DOHH2 (cell line): Measurements from ENCODE around the gene QTRT2.

ENCODE experiments used
- H3F3A ChIP-seq: fragments of 200-600 bp; sonication (generic), shearing (Covaris generic); 2 replicates; pipeline ENCODE4 v1.6.0; 2016; ENCODE audit warnings: antibody characterized with exemption, mild to moderate bottlenecking; ENCODE audit not compliant: control insufficient read depth, insufficient read depth
- H3K27ac ChIP-seq: fragments of 200-600 bp; sonication (generic); 2 replicates; pipeline ENCODE4 v1.5.1; 2014; ENCODE audit warnings: low read depth, mild to moderate bottlenecking, low read length, moderate library complexity
- H3K27me3 ChIP-seq: fragments of 200-600 bp; sonication (generic); 2 replicates; pipeline ENCODE4 v1.6.1; 2014; ENCODE audit warnings: mild to moderate bottlenecking, low read length, mixed read lengths; ENCODE audit not compliant: control insufficient read depth
- H3K36me3 ChIP-seq: fragments of 200-600 bp; sonication (generic); 2 replicates; pipeline ENCODE4 v1.6.1; 2014; ENCODE audit warnings: mild to moderate bottlenecking, low read length, moderate library complexity, mixed read lengths; ENCODE audit not compliant: control insufficient read depth
- H3K4me1 ChIP-seq: fragments of 200-600 bp; sonication (generic); 2 replicates; pipeline ENCODE4 v1.6.1; 2014; ENCODE audit warnings: mild to moderate bottlenecking, low read length, mixed read lengths; ENCODE audit not compliant: control insufficient read depth
- H3K4me2 ChIP-seq: fragments of 200-600 bp; sonication (generic); 2 replicates; pipeline ENCODE4 v1.6.0; 2014; ENCODE audit warnings: mild to moderate bottlenecking, low read length, moderate library complexity
- H3K4me3 ChIP-seq: fragments of 200-600 bp; sonication (generic); 2 replicates; pipeline ENCODE4 v1.5.1; 2014; ENCODE audit warnings: mild to moderate bottlenecking, low read length, mixed read lengths
- H3K79me2 ChIP-seq: fragments of 200-600 bp; sonication (generic); 2 replicates; pipeline ENCODE4 v1.6.1; 2014; ENCODE audit warnings: mild to moderate bottlenecking, low read length, mixed read lengths; ENCODE audit not compliant: control insufficient read depth
- H3K9me2 ChIP-seq: fragments of 200-600 bp; sonication (generic); replicated peaks from 2 replicates; pipeline ENCODE4 v1.6.1; 2014; ENCODE audit warnings: mild to moderate bottlenecking, low read length, mixed read lengths; ENCODE audit not compliant: control insufficient read depth
- H3K9me3 ChIP-seq: fragments of 200-600 bp; sonication (generic); 2 replicates; pipeline ENCODE4 v1.6.1; 2014; ENCODE audit warnings: antibody characterized with exemption, low read length, mixed read lengths; ENCODE audit not compliant: control insufficient read depth, insufficient read depth
- H4K20me1 ChIP-seq: fragments of 200-600 bp; sonication (generic); 2 replicates; pipeline ENCODE4 v1.6.0; 2014; ENCODE audit warnings: low read depth, mild to moderate bottlenecking, antibody characterized with exemption, low read length, moderate library complexity; ENCODE audit not compliant: control insufficient read depth, insufficient read depth
- EZH2phosphoT487 ChIP-seq: fragments of 200-600 bp; sonication (generic); IDR thresholded peaks from 2 replicates; pipeline ENCODE4 v1.6.1; 2017; ENCODE audit warnings: borderline replicate concordance, mild to moderate bottlenecking, antibody characterized with exemption, low read length, moderate library complexity, mixed read lengths
- TF ChIP-seq, protein P1 (sequence below): fragments of 200-600 bp; sonication (generic); IDR thresholded peaks from one replicate; pipeline ENCODE4 v1.5.1; 2014; ENCODE audit warnings: antibody characterized with exemption, mild to moderate bottlenecking, low read depth, low read length; ENCODE audit not compliant: poor library complexity, severe bottlenecking

The QTRT2 gene

DNA sequence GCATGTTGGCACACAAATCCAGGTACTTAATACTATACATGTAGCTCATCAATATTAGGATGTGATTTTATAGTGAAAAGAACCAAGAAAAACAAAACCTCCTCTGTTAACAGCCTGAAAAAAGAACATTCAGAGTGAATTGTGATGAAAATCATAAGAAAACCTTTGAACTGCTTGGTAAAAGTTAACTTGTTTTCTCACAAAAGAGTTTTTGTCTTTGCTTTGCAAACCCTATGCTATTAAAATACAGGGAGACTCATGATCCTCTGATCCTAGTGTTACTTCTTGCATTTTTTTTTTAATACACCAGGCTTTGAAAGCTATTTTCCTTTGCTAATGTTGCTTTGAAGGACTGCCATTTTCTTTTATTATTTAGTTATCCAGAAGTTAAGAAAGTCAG, 23.7 kb downstream of the QTRT2 start:
- H3K27ac ChIP-seq: no peak overlapping the region
- no peak overlapping the region for H3K4me2 ChIP-seq
- H3K4me3 ChIP-seq: no peak overlapping the region
- no peaks in the 10 kb centered on the region for H4K20me1 ChIP-seq
- TF ChIP-seq, protein P1, sequence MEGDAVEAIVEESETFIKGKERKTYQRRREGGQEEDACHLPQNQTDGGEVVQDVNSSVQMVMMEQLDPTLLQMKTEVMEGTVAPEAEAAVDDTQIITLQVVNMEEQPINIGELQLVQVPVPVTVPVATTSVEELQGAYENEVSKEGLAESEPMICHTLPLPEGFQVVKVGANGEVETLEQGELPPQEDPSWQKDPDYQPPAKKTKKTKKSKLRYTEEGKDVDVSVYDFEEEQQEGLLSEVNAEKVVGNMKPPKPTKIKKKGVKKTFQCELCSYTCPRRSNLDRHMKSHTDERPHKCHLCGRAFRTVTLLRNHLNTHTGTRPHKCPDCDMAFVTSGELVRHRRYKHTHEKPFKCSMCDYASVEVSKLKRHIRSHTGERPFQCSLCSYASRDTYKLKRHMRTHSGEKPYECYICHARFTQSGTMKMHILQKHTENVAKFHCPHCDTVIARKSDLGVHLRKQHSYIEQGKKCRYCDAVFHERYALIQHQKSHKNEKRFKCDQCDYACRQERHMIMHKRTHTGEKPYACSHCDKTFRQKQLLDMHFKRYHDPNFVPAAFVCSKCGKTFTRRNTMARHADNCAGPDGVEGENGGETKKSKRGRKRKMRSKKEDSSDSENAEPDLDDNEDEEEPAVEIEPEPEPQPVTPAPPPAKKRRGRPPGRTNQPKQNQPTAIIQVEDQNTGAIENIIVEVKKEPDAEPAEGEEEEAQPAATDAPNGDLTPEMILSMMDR: no peak
- TF ChIP-seq EZH2phosphoT487: no peak
- H3F3A ChIP-seq: no peaks in the 10 kb centered on the region
- no peaks in the 10 kb centered on the region for H3K27me3 ChIP-seq
- H3K79me2 ChIP-seq: no peaks in the 10 kb centered on the region; the same call in 1 of the 2 replicates
- no peaks in the 10 kb centered on the region for H3K4me1 ChIP-seq
- no peaks in the 10 kb centered on the region for H3K9me3 ChIP-seq
- peaks cover 95% of the 10 kb centered on the region for H3K36me3 ChIP-seq
- H3K9me2 ChIP-seq: no peaks in the 10 kb centered on the region

DNA sequence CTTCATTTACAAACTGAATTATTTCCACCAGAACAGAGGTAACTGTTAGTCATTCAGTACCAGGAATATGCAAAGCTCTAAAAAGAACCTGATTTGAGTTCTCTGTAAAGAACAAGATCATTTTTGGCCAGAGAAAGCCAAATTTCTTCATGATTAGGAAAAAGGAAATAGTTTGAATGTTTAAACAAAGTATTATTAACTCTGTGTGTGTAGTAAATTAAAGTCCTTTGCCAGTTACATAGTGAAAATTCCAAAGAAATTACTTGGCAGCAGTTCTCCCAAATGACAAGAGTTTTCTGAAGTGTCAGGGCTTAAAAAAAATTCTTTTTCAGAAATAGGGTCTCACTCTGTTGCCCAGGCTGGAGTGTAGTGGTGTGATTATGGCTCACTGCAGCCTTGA, 24.5 kb downstream of the QTRT2 start:
- H3K4me1 ChIP-seq: no peaks in the 10 kb centered on the region
- H3K36me3 ChIP-seq: peaks cover 95% of the 10 kb centered on the region

DNA sequence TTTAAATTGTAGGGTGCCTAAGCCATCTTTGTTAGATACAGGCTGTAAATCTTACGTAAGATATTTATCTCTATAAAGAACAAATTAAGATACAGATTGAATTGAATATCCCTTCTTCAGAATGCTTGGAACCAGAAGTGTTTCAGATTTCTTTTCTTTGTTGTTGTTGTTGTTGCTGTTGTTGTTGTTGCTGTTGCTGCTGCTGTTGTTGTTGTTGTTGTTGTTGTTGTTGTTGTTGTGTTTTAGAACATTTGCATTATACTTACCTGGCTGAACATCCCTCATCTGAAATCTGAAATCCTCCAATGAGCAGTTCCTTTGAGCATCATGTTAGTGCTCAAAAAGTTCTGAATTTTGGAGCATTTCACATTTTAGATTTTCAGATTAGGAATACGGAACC, 26.6 kb downstream of the QTRT2 start:
- H3K4me1 ChIP-seq: no peaks in the 10 kb centered on the region
- no peak overlapping the region for H3K4me3 ChIP-seq
- H3F3A ChIP-seq: no peaks in the 10 kb centered on the region
- H3K27ac ChIP-seq: no peak overlapping the region
- TF ChIP-seq, protein P1: no peak
- TF ChIP-seq EZH2phosphoT487: no peak
- H3K4me2 ChIP-seq: no peak overlapping the region
- H4K20me1 ChIP-seq: no peaks in the 10 kb centered on the region
- H3K27me3 ChIP-seq: no peaks in the 10 kb centered on the region
- no peaks in the 10 kb centered on the region for H3K9me2 ChIP-seq
- H3K79me2 ChIP-seq: peaks cover 2% of the 10 kb centered on the region; the same call in 1 of the 2 replicates
- no peaks in the 10 kb centered on the region for H3K9me3 ChIP-seq
- peaks cover 95% of the 10 kb centered on the region for H3K36me3 ChIP-seq

More for the DNA sequence above, 24.5 kb downstream of the QTRT2 start:
- Histone ChIP-seq H3K9me2 (no peaks in the 10 kb centered on the region), H3K27ac (no peak overlapping the region), H3F3A (no peaks in the 10 kb centered on the region), H3K9me3 (no peaks in the 10 kb centered on the region), H4K20me1 (no peaks in the 10 kb centered on the region), H3K4me3 (no peak overlapping the region), H3K4me2 (no peak overlapping the region), H3K27me3 (no peaks in the 10 kb centered on the region), H3K79me2 (peaks cover 2% of the 10 kb centered on the region; the same call in 1 of the 2 replicates)
- no peak for TF ChIP-seq EZH2phosphoT487
- TF ChIP-seq, protein P1: no peak

DNA sequence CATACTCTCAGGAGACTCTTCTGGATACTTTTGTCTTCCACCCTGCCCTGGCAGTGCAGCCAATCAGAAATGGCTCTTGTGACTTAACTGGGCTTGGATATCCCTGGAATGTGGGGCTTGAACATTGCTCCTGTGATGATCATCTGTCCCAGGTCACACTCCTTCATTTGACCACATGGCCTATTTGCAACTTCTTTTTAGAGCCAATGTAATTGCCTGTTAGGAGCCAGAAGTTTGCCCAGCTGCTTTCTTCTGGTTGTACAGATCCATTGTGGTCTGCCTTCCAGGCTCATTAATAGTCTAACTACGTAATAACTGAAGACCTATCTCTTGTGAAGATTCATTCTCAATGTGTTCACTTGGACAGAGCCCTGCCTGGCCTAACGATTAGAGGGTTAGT, 29.8 kb downstream of the QTRT2 start:
- Histone ChIP-seq H3K4me3 (no peak overlapping the region), H4K20me1 (no peaks in the 10 kb centered on the region), H3K79me2 (peaks cover 2% of the 10 kb centered on the region; the same call in 1 of the 2 replicates), H3F3A (no peaks in the 10 kb centered on the region), H3K9me2 (no peaks in the 10 kb centered on the region), H3K9me3 (no peaks in the 10 kb centered on the region), H3K27me3 (no peaks in the 10 kb centered on the region), H3K36me3 (peaks cover 63% of the 10 kb centered on the region), H3K4me2 (no peak overlapping the region), H3K27ac (no peak overlapping the region), H3K4me1 (no peaks in the 10 kb centered on the region)
- TF ChIP-seq, protein P1: no peak
- TF ChIP-seq EZH2phosphoT487: no peak
